ENCODE results near the gene TAF1.

- TF ChIP-seq EZH2 (IDR thresholded peaks at IDR 0.05; ENCODE audit: borderline replicate concordance, low read length) (no peak), CTCF (conservative IDR thresholded peaks at IDR 0.05 in 1 of 2, IDR thresholded peaks at IDR 0.05 in 1 of 2; ENCODE audit: extremely low read depth in 1 of 2, insufficient read depth in 1 of 2, low read depth in 1 of 2, low read length in 2 of 2) (no peak)
These were observed 126.3 kb downstream of the TAF1 start for GRCh38 chrX:71492231-71493065.
